GM19395 (cell line): Measurements from ENCODE around the gene EPHA10.

Source experiments
- ATAC-seq: cut with Tn5 transposase; IDR thresholded peaks from one replicate; pipeline ENCODE4 v1.9.1; 2021; ENCODE audit warnings: mild to moderate bottlenecking, moderate library complexity; ENCODE audit not compliant: unreplicated experiment

EPHA10 gene

DNA sequence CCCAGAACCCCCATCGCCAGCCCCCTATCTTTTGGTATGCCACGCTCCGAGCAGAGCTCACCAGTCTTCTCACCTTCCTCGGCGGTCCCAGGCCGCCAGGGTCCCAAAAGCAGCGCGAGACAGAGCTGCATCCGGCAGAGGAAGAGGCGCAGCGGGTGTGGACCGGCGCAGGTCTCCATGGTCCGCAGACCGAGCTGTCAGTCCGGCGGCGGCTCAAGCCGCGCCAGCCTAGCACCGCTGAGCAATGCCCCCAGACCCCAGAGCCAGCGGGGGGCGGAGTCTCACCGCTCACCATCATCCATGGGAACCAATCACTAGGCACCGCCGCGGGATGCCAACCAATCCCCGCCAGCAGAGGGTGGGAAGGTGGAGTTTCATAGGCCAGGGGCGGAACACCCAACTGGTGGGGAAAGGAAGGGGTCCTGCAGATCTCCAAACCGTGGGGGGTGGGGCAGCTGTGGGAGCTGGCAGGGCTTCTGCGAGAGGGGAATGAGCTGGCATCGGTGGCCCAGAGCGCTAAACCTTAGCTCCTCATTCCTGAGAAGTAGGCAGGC is at the start of gene EPHA10:
Gene EPHA10 (minus strand): TSS at position 233 of the 554 bp plus-strand sequence. CDS start 54 bp downstream, at position 179.
- ATAC-seq = no peak

DNA sequence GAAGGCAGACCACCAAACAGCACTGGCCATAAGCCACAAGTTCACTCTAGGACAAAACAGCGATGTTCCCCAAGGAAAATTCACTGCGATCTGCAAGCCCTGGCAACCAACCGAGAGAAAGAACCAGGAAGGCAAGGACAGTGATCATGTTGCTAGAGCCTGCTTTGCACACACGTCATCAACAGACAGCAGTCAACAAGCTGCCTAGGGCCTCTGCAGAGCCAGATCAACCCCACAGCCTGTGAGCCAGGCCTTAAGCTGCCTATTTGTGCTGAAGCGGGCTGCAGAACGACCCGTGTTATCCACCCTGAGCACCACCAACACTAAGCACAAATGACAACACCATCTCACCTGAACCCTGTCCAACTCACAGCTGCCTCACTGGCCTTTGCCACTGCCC is 49.3 kb upstream of the EPHA10 start:
- no peak for ATAC-seq

DNA sequence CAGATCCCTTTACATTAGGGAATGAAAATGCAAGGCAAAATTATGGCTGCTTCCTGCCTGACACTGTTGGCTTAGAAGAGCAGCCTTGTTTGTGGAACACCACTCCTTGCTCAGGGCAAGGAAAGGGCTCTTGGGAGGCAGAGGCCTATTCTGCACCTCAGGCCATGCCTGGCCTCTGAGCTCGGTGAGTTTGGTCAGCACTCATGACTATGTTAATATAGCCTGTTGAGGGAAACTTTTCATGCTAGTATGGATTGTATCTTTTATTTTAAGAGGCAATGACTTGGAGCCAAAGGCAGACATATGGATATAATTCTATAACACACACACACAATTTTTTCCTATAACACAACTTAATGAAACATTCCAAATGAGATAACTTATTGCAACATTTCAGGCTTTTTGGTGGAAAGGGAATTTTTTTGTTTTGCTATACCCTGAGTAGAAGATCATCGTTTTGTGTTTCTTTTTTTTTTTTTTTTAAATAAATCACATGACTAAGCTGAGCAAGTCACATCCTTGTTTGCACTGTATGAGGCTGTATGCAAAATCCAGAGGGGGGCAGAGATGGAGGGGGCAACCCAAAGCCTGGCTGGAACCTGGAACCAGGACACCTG is 48.7 kb upstream of the EPHA10 start:
- no peak for ATAC-seq

DNA sequence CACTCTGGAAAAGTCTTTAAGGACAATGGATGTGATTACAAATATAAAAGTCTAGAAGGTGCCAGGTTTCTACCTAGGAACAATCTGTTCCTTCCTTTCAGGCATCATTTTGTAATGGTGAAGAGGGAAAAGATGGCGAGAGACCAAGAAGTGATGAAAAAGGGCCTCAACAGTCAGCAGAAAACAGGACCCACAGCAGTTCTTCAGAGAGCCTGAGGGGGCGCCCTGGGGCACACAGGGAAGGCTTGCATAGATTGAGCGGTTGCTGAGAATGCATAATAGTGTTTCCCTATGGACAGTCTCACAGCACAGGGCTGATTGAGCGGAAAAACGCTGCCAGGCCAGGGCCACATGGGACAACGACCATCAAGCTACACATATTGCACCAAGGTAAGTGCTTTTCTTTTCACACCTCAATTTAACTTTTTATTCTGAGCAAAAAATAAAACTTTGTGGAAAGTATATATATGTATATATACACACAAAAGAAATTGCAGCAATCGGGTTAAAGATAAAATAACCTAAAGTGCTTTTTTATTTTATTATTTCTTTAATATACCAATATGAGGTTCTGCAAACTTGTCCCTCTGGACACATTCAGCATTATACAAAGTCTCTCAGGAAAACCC is 46.2 kb upstream of the EPHA10 start:
- no peak for ATAC-seq

DNA sequence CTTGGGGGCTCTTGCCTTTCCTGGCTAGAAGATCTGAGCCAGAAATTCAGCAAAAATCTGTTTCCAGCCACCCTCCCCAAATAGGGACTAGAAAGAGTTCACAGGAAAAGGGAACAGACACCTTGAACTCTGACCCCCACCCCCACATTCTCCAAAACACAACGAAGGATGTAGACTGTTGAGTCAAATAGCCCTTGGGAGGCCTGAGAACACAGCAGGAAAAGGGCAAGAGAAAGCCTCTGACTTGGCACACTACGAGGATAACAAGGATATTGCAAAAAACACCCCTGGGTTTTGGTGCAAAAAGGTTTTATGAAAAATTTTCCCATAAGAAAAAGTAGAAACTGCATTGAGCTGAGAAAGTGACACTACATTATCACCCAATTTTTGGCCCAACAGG is 45.0 kb upstream of the EPHA10 start:
- no peak for ATAC-seq

DNA sequence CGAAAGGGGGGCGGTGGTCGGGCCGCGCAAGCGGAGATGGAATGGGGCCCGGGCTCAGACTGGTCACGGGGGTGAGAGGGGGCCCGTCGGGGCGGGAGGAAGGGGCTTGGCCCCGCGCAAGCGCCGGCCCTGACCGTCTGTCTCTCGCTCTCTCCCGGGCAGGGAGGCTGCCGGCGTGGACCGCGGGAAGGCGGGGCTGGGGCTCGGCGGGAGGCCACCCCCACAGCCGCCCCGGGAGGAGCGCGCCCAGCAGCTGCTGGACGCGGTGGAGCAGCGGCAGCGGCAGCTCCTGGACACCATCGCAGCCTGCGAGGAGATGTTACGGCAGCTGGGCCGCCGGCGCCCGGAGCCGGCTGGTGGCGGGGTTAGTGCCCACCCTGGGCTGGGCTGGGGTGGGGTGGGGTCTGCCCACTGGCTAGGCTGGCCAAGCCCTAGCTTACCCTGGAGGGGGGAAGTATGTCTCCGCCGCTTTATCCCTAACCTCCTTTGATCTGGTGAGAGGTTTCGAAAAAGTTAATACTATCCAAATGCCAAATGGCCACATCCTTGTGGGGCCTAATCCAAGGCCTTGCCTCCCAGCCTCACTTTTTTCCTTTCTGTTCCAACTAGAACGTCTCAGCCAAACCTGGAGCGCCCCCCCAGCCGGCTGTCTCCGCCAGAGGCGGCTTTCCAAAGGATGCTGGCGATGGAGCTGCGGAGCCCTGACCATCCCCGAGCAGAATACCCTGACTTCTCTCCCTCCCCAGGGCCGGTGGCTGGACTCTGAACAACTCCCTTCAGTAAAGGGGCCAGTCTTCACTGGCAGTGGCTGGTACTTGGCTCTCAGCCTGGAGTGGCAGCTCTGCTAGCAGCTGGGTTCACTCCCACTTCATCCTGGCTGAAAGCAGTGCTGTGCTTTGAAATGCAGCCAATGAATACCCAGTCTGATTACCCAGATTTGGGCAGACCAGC is 43.7 kb upstream of the EPHA10 start:
- peak; percentile 28 for ATAC-seq

DNA sequence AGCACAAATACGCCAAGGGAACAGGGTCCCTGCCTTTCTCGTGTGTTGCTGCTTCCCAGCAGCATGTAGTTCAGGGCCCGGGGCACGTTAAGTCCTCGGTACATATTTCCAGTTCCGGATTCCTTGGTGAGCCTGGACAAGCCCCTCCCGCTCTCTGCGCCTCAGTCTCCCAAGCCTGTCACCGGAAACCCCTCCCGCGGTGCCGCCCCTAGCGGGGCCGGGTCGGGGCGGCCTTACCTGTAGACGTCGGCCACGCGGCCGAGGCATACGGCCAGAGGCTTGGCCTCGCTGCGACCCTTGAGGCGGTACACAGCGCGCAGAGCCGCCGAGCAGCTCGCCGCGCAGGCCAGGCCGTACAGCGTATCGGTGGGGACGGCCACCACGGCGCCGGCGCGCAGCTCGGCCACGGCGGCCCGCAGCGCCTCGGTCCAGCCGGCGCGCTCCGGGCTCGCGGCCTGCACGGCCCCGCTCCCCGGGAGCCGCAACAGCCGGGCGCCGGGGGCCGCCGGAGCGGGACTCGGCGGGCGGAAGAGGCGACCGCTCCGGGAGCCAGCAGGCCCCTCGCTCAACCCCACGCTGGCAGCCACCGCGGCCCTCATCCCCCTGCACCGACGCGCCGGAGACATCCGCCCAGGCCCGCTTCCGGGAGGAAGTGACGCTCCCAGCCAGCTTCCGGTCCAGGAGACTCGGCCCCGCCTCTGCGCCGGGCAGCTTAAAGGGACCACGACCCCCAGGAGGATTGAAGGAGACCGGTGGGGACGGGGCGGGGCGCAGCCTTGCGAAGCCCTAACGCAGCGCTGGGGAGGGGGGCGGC is 42.8 kb upstream of the EPHA10 start, which contains the start of the genes C1orf122 and YRDC:
Gene C1orf122 (plus strand): TSS at position 236 of the 814 bp plus-strand sequence. CDS start 615 bp downstream, outside the sequence.
Gene YRDC (minus strand): TSS at position 654 of the 814 bp plus-strand sequence. CDS start 28 bp downstream, at position 626.
- ATAC-seq = peak; percentile 83

DNA sequence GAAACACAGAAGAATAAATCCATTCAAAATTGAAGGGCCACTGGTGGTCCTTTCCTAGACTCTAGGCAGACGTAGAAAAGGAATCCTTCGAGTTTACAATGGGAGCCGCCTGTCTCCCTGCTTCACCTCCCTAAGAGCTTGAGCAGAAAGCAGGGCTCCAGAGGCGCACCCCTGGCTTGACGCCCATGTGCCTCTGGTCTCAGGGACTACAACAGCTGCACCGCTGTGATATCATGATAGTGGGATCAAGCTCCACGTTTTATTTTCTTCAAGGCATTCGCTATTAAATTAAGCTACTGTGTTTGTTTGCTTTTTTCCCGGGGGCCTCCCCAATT is 42.3 kb upstream of the EPHA10 start:
- no peak for ATAC-seq

DNA sequence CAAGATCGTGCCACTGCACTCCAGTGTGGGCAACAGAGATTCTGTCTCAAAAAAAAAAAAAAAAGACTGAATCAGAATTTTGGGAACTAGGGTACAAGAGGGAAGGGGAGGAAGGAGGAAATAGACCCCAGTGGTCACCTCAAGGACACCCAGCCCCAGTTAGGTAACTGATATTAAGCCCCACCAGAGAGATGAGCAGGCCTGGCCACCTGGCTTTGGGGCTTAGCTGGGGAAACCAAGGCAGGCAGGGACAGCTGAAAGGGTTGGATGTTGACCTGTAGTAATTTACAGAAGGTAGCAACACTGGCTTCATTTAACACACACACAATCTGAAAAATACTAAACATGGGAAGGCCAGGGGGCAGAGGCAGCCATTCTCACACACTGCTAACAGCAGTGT is 37.5 kb upstream of the EPHA10 start:
- ATAC-seq = no peak

DNA sequence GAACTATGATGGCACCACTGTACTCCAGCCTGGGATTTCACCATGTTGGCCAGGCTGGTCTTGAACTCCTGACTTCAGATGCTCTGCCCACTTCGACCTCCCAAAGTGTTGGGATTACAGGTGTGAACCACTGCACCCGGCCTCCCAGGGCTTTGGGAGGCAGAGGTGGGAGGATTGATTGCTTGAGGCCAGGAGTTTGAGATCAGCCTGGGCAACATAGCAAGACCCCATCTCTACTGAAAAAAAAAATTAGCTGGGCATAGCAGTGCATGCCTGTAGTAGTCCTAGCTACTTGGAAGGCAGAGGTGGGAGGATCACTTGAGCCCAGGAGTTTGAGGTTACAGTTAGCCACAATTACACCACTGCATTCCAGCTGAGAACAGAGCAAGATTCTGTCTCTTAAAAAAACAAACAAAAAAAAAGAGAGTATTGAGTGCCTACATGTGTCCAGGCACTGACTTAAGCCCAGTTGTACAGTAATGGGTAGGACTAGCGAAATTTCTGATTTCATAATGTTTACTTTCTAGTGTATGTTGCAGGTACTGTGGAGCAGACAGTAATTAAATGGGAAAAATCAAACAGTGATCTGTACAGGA is 32.9 kb upstream of the EPHA10 start:
- no peak for ATAC-seq

DNA sequence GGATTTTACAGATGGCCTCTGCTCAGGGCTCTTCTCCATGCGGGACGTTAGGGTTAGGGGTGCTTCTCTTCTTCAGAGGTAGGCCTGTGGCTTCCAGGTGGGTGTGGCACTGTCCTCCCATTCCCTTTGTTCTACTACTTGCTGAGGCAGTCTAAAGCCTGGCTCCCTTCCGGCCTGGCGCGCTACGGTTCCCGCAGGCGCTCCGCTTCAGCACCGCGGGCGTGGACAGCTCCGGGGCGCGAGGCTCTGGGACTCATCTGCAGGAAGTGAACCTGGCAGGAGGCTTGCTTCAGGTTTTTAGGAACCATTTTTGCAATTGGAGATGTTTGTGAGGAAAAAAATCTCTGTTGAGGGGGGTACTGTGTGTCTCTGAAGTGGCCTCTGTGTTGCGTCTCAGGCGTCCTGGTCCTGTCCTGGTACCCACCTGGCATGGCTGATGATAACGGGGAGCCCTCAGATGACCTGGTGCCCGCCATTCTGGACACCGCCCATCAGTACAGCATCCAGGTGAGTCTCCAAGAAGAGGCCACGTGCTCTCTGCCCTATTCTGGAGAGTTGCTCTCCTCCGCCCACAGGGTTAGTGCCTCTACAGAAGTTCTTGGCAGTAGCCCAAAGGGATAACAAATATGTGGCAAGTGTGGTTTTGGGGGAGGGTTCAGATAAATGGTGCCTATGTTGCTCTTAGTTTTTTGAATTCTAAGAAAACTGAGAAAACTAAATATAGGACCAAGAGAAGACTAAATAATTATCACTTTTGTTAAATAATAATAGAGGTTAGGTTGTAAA is 30.6 kb upstream of the EPHA10 start:
- no peak for ATAC-seq

DNA sequence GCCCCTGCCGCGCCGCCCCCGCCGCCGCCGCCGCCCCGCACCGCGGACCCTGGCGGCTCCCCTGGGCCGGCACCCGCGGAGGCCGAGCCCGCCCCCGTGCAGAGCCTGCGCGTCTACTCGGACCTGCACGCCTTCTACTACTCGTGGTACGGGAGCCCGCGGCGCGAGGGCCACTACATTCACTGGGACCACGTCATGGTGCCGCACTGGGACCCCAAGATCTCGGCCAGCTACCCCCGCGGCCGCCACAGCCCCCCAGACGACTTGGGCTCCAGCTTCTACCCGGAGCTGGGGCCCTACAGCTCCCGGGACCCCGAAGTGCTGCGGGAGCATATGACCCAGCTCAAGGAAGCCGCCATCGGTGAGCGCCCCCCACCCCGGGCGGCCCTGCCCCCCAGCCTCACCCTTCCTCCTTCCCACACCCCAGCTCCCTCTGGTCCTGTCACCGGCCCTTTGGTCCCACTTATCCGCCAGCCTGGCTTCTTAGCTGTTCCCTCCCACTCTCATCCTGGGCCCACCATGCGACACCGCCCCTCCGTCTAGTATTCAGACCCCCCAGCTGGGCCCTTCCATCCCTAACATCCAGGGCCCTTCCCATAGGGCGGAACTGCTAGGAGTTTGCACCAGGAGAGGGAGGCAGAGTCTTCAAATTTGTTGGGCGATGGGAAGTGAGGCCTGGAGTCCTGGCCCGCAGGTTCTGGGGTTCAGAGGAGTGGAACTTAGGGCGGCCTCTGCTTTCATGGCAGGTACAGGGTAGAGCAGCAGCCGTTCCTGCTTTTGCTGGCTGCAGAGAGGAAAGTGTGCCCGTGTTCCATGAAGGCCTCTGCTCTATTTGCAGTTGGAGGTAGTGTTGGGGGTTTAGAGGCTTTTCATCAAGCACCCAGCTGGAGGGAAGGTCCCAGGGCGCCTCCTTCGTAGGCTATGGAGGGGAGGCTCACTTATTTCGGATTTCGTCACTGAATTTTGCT is 29.7 kb upstream of the EPHA10 start:
- ATAC-seq = no peak

DNA sequence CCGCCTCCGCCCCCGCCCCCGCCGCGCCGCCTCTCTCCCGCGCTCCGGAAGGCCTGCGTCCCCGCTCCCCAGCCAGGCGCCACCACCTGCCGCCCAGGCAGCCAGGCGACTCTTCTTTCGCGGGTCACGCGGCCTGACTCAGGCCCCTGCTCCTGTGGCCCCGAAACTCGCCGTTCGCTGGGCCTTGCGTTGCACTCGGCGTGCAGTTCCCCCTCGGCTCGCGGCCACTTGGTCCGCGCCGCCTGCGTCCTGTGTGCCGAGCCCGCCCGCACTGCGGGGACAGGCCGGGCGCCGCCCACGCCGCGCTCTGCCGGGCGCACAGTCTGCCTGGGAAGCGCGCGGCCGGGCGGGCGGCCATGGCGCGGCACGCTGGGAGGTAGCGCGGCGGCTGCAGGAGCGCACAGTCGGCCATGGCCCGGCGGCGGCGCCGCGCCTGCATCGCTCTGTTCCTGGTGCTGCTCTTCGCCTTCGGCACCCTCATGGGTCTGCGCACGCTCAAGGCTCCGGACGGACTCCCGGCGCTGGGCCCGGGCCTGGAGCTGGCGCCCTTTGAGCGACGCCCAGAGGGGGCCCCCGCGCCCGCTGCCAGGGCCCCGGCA is 29.0 kb upstream of the EPHA10 start, which contains the start of gene MANEAL:
Gene MANEAL (plus strand): TSS at position 75 of the 599 bp plus-strand sequence. CDS start 336 bp downstream, at position 411.
- no peak for ATAC-seq

DNA sequence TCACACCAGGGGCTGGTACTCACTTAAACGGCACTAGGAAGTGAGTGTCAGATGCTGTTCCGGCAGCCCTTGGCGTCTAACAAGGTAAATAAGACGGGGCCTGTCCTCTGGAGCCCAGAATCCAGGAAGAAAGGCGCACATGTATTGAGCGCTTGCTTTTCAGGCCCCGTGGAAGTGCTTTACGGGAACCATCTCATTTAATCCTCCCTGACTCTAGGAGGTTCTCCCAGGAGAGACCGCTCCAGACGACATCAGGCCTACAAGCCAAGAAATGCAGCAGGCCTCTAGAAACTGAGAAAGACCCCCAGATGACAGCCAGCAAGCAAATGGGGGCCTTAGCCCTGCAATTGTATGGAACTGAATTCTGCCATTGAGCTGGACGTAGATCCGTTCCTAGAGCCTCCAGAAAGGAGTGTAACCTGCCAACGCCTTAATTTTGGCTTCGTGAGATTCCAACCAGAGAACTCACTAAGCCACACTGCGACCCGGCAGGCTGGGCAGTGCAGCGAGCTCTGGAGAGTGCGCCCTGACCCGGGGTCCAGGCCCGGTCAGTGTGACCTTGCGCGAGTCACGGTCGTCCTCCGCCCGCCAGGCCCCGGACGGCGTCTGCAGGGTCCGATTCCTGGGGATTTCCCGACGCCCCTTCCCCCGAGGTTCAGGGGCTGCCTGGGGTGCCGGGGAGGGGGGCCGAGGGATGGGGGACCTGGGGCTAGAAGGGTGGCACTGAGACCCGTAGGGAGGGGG is 28.2 kb upstream of the EPHA10 start:
- ATAC-seq = no peak

DNA sequence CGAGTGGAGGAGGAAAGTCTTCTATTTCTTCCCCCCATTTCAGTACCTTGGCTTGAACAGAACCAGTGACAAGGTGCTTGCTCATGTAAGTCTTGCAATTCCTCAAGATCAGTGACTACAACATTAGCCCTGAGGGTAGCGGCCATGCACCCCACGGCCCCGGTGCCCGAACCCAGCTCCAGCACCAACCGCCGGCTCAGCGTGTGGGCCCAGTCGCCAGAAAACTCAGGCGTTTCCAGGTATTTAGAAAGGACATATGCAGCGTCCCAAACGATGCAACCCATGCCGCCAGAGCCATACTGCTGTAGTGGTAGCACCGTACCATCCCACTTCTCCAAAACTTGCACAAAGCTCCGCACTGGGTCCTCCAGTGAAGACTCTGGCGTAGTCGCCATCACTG is 17.6 kb upstream of the EPHA10 start:
- no peak for ATAC-seq

DNA sequence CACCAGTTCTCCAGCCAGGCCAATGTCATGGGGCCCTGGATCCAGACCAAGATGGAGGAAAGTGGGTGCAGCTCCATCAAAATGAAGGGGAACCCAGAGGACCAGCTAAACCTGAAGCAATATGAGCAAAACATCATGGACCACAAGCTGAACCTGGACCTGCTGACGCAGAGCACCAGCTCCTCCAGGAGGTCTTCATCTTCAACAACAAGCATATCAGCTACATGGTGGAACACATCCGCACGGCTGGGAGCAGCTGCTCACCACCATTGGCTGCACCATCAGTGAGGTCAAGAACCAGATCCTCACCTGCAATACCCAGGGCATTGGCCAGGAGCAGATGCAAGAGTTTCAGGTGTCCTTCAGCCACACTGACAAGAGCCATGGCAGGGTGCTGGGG is 13.7 kb upstream of the EPHA10 start:
- no peak for ATAC-seq

DNA sequence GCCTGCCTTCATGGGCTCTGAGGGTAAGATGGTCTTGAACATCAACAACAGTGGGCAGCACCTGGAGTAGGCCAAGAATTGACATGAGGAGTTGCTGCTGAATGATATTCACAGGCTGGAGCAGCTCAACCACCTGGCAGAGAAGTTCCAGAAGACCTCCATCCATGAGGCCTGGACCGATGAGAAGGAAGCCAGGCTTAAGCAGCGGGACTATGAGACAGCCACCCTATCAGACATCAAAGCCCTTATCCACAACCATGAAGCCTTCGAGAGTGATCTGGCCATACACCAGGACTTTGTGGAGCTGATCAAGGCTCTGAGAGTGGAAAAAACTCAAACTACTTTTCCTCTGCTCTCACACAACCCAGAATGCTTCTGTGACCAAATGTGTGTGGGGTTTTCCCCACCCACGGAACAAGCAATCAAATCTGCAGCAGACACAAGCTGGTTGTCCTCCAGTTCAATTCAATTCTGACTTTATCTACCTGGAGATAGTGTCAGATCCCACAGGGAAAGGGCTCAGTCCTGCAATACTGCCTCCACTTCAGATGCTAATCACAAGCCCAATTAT is 12.1 kb upstream of the EPHA10 start:
- no peak for ATAC-seq
